Panc1 (cell line): Measurements from ENCODE around the gene STARD3NL. TPM values are rescaled to one million over a fixed set of nuclear protein-coding genes. Genes with fewer than 3 reads are reported as not detected.

Experiments used
- ATAC-seq: fragments of 200-7000 bp; cut with Tn5 transposase; 2 replicates; pipeline ENCODE4 v1.9.1; 2020; ENCODE audit warnings: mild to moderate bottlenecking, moderate library complexity
- BruUV-seq: library from RNA; stranded (reverse); fragments of 400-500 nt; replicated peaks from 2 replicates; lab custom pipeline; 2021; lab: Mats Ljungman, UMichigan
- CTCF ChIA-PET: fragments of 300-600 bp; sonication (Branson Sonifier 250); formaldehyde crosslinking; loops from one replicate; lab custom pipeline; 2022; ENCODE audit warnings: antibody characterized with exemption; lab: Charles Lee
- POLR2A ChIA-PET: fragments of 300-600 bp; sonication (Branson Sonifier 250); formaldehyde crosslinking; loops from one replicate; lab custom pipeline; 2022; ENCODE audit warnings: antibody characterized with exemption; lab: Charles Lee
- DNase-seq: peaks from one replicate; pipeline ENCODE4 v3.0.0-alpha.2; 2010; ENCODE audit warnings: low read depth, low spot score
- H3K27ac ChIP-seq: 2 replicates; pipeline ENCODE4 v1.5.1; 2011; ENCODE audit warnings: mild to moderate bottlenecking, low read length, inconsistent platforms
- H3K27me3 ChIP-seq: fragments of 200-500 bp; sonication (Bioruptor generic); 2 replicates; pipeline ENCODE4 v1.6.0; 2014; ENCODE audit warnings: low read length, inconsistent platforms; ENCODE audit not compliant: control insufficient read depth, insufficient read depth
- H3K36me3 ChIP-seq: fragments of 200-500 bp; sonication (Bioruptor generic); 2 replicates; pipeline ENCODE4 v1.5.1; 2014; ENCODE audit warnings: inconsistent platforms, mild to moderate bottlenecking, low read length, moderate library complexity; ENCODE audit not compliant: control insufficient read depth, insufficient read depth
- H3K4me1 ChIP-seq: 2 replicates; pipeline ENCODE4 v1.5.1; 2011; ENCODE audit warnings: inconsistent platforms, mild to moderate bottlenecking, low read length, moderate library complexity; ENCODE audit not compliant: control insufficient read depth, insufficient read depth
- H3K4me3 ChIP-seq, 2 experiments: 2 replicates each; pipeline ENCODE4 v1.5.1; 2011 to 2012; ENCODE audit warnings: low read depth in 2 of 2, low read length in 2 of 2, mild to moderate bottlenecking in 2 of 2, inconsistent platforms in 1 of 2, moderate library complexity in 1 of 2
- H3K9me3 ChIP-seq: fragments of 200-500 bp; sonication (Bioruptor generic); 2 replicates; pipeline ENCODE4 v1.5.1; 2014; ENCODE audit warnings: low read depth, mild to moderate bottlenecking, inconsistent platforms, low read length, moderate library complexity; ENCODE audit not compliant: control insufficient read depth, insufficient read depth
- CTCF ChIP-seq: fragments of 450-650 bp; IDR thresholded peaks from 2 replicates; pipeline ENCODE4 v1.5.1; 2017; ENCODE audit warnings: mild to moderate bottlenecking
- POLR2AphosphoS5 ChIP-seq: IDR thresholded peaks from 2 replicates; pipeline ENCODE4 v1.6.1; 2012; ENCODE audit warnings: mild to moderate bottlenecking, low read depth, low read length, moderate library complexity
- SIN3A ChIP-seq: IDR thresholded peaks from 2 replicates; pipeline ENCODE4 v1.6.1; 2012; ENCODE audit warnings: low read depth, mild to moderate bottlenecking, low read length, moderate library complexity, borderline replicate concordance; ENCODE audit not compliant: insufficient read depth
- TCF7L2 ChIP-seq: IDR thresholded peaks from 2 replicates; pipeline ENCODE4 v1.6.1; 2011; ENCODE audit warnings: mild to moderate bottlenecking, low read depth, low read length, inconsistent platforms
- in situ Hi-C: cut with HindIII; loops from 2 replicates; pipeline ENCODE4 v1.10.0; 2016; ENCODE audit warnings: low sequenced_read_pairs, low pct_unique_long_range_greater_than_20kb
- intact Hi-C: fragments of 100-400 bp; cut with micrococcal nuclease; formaldehyde crosslinking; loops from one replicate; pipeline ENCODE4 v1.10.0; 2022; ENCODE audit not compliant: unreplicated experiment
- total RNA-seq: library from RNA; stranded (reverse); gene quantifications from one replicate; pipeline ENCODE4 v1.2.1, GENCODE V29; 2021; ENCODE audit not compliant: unreplicated experiment
- TF ChIP-seq, protein P1 (sequence below), 2 experiments: IDR thresholded peaks; 2 replicates each; pipeline ENCODE4 v1.6.1; 2011 to 2012; ENCODE audit warnings: low read depth in 2 of 2, control low read depth in 1 of 2, low read length in 1 of 2, mild to moderate bottlenecking in 1 of 2, moderate library complexity in 1 of 2; ENCODE audit not compliant: insufficient read depth in 1 of 2

STARD3NL gene
- total RNA-seq, 1 experiment from 2014 or later = 75.7 TPM

GRCh38 chr7:38244516-38244915 is 66.5 kb downstream of the STARD3NL start:
- TF ChIP-seq, protein P1, sequence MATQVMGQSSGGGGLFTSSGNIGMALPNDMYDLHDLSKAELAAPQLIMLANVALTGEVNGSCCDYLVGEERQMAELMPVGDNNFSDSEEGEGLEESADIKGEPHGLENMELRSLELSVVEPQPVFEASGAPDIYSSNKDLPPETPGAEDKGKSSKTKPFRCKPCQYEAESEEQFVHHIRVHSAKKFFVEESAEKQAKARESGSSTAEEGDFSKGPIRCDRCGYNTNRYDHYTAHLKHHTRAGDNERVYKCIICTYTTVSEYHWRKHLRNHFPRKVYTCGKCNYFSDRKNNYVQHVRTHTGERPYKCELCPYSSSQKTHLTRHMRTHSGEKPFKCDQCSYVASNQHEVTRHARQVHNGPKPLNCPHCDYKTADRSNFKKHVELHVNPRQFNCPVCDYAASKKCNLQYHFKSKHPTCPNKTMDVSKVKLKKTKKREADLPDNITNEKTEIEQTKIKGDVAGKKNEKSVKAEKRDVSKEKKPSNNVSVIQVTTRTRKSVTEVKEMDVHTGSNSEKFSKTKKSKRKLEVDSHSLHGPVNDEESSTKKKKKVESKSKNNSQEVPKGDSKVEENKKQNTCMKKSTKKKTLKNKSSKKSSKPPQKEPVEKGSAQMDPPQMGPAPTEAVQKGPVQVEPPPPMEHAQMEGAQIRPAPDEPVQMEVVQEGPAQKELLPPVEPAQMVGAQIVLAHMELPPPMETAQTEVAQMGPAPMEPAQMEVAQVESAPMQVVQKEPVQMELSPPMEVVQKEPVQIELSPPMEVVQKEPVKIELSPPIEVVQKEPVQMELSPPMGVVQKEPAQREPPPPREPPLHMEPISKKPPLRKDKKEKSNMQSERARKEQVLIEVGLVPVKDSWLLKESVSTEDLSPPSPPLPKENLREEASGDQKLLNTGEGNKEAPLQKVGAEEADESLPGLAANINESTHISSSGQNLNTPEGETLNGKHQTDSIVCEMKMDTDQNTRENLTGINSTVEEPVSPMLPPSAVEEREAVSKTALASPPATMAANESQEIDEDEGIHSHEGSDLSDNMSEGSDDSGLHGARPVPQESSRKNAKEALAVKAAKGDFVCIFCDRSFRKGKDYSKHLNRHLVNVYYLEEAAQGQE (IDR thresholded peaks at IDR 0.05; ENCODE audit: insufficient read depth in 1 of 2, low read depth in 2 of 2, low read length in 1 of 2) = no peak
- ChIA-PET CTCF (no interaction called here), POLR2A (no interaction called here)
- Histone ChIP-seq H3K4me3 (no peak overlapping the region), H3K27ac (no peak overlapping the region), H3K9me3 (no peaks in the 10 kb centered on the region), H3K27me3 (0 out of 2 replicates have a peak, but pooled peaks cover 2% of the 10 kb centered on the region), H3K4me1 (no peaks in the 10 kb centered on the region), H3K36me3 (no peaks in the 10 kb centered on the region)
- ATAC-seq (no peak), DNase-seq (no peak)
- intact Hi-C loops (no loop called here), in situ Hi-C loops (no loop called here)
- BruUV-seq = no TSS peak

DNA sequence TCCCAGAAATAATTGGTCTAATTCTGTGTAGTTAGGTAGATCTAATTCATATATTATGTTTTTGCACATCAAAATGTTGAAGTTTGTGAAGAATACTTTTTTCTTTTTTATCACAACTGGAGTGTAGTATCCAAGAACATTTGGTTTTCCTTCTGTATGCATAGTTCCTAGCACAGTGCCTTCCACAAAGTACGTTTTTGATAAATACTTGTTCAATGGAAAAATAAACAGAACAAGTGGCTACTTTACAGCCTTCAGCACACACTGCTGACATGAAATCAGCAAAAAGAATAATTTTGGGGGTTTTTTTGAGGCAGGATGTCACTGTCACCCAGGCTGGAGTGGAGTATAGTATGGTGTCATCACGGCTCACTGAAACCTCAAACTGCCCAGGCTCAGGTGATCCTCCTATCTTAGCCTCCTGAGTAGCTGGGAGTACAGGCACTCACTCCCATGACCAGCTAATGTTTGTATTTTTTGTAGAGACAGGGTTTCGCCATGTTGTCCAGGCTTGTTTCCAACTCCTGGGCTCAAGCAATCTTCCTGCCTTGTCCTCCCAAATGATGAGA is 67.4 kb downstream of the STARD3NL start:
- Histone ChIP-seq H3K27ac (no peak overlapping the region), H3K36me3 (no peaks in the 10 kb centered on the region), H3K27me3 (0 out of 2 replicates have a peak, but pooled peaks cover 2% of the 10 kb centered on the region), H3K9me3 (no peaks in the 10 kb centered on the region), H3K4me3 (no peak overlapping the region), H3K4me1 (no peaks in the 10 kb centered on the region)
- in situ Hi-C loops (no loop called here), intact Hi-C loops (no loop called here)
- ATAC-seq (no peak), DNase-seq (no peak)
- CTCF ChIA-PET = no interaction called here
- BruUV-seq = no TSS peak
- TF ChIP-seq, protein P1 (IDR thresholded peaks at IDR 0.05; ENCODE audit: insufficient read depth in 1 of 2, low read depth in 2 of 2, low read length in 1 of 2) = no peak
- TF ChIP-seq CTCF = no peak
- TF ChIP-seq POLR2AphosphoS5 = no peak
- no peak for TF ChIP-seq SIN3A
- TF ChIP-seq TCF7L2 = no peak
- POLR2A ChIA-PET = no interaction called here
